SU-DHL-6 (cell line): ENCODE results near the gene SEC11C.

Experiments used
- H2AFZ ChIP-seq: fragments of 200-600 bp; sonication (generic); 2 replicates; pipeline ENCODE4 v1.6.1; 2014; ENCODE audit warnings: low read depth, mild to moderate bottlenecking, moderate library complexity, mixed read lengths, antibody characterized with exemption, low read length; ENCODE audit not compliant: severe bottlenecking
- H3F3A ChIP-seq: fragments of 200-600 bp; shearing (Covaris generic); 2 replicates; pipeline ENCODE4 v1.6.0; 2016; ENCODE audit warnings: antibody characterized with exemption, mild to moderate bottlenecking; ENCODE audit not compliant: insufficient read depth
- H3K27ac ChIP-seq: fragments of 200-600 bp; sonication (generic); 2 replicates; pipeline ENCODE4 v1.5.1; 2016; ENCODE audit warnings: low read depth, mild to moderate bottlenecking, low read length, moderate library complexity, mixed read lengths
- H3K27me3 ChIP-seq: fragments of 200-600 bp; sonication (generic), shearing (Covaris generic); 2 replicates; pipeline ENCODE4 v1.6.0; 2014; ENCODE audit warnings: mild to moderate bottlenecking, low read length
- H3K36me3 ChIP-seq: fragments of 200-600 bp; sonication (generic); 2 replicates; pipeline ENCODE4 v1.6.1; 2014; ENCODE audit warnings: mild to moderate bottlenecking, low read length, mixed read lengths
- H3K4me2 ChIP-seq: fragments of 300-600, 200-600 bp; shearing (Covaris generic), sonication (generic); 2 replicates; pipeline ENCODE4 v1.6.0; 2014; ENCODE audit warnings: low read length, low read depth, mild to moderate bottlenecking; ENCODE audit not compliant: poor library complexity, severe bottlenecking
- H3K4me3 ChIP-seq: fragments of 200-600 bp; sonication (generic); 2 replicates; pipeline ENCODE4 v1.5.1; 2014; ENCODE audit warnings: antibody characterized with exemption, low read length, mild to moderate bottlenecking, mixed read lengths; ENCODE audit not compliant: insufficient read depth, poor library complexity, severe bottlenecking
- H3K79me2 ChIP-seq: fragments of 200-600 bp; sonication (generic); 2 replicates; pipeline ENCODE4 v1.6.1; 2014; ENCODE audit warnings: mild to moderate bottlenecking, low read length, moderate library complexity; ENCODE audit not compliant: insufficient read depth
- H3K9ac ChIP-seq: fragments of 200-600 bp; sonication (generic); 2 replicates; pipeline ENCODE4 v1.7.0; 2014; ENCODE audit warnings: mild to moderate bottlenecking, low read length
- H3K9me2 ChIP-seq: fragments of 200-600 bp; sonication (generic); replicated peaks from 2 replicates; pipeline ENCODE4 v1.6.1; 2014; ENCODE audit warnings: low read length; ENCODE audit not compliant: insufficient read depth
- H3K9me3 ChIP-seq: fragments of 200-600 bp; sonication (generic); 2 replicates; pipeline ENCODE4 v1.6.1; 2014; ENCODE audit warnings: low read length, mixed read lengths; ENCODE audit not compliant: insufficient read depth
- H4K20me1 ChIP-seq: fragments of 200-600 bp; sonication (generic); 2 replicates; pipeline ENCODE4 v1.6.1; 2014; ENCODE audit warnings: low read depth, mild to moderate bottlenecking, antibody characterized with exemption, low read length, moderate library complexity, mixed read lengths
- CTCF ChIP-seq: fragments of 200-600 bp; sonication (generic); IDR thresholded peaks from one replicate; pipeline ENCODE4 v1.5.1; 2017; ENCODE audit warnings: antibody characterized with exemption, mild to moderate bottlenecking, low read length, moderate library complexity; ENCODE audit not compliant: insufficient read depth, poor library complexity, severe bottlenecking
- EZH2phosphoT487 ChIP-seq: fragments of 200-600 bp; sonication (generic), shearing (Covaris generic); conservative IDR thresholded peaks from 2 replicates; pipeline ENCODE4 v1.6.1; 2018; ENCODE audit warnings: mild to moderate bottlenecking, antibody characterized with exemption, low read length, moderate library complexity, mixed read lengths

Gene SEC11C

DNA sequence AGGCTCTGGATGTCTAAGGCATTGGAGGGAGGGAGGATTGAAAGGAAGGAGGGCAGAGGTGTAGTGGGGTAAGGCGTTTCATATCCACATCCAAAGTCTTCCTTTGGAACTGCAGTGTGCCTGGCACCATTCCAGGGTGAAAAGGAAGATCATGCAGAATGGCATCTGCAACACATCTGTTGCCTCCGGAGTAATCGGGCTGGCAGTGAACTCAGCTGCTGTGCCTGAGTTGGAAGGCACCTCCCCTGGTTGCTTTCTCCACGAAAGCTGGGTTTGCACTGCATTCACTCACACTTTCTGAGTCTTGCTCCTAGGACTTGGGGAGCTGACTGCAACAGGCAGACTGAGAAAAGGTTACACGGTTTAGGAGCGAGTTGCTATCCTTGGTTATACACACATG lies 30.3 kb upstream of the SEC11C start:
- Histone ChIP-seq H3K36me3 (no peaks in the 10 kb centered on the region), H3F3A (no peaks in the 10 kb centered on the region), H2AFZ (no peak overlapping the region), H3K79me2 (no peaks in the 10 kb centered on the region), H3K27me3 (0 out of 2 replicates have a peak, but pooled peaks cover 3% of the 10 kb centered on the region), H3K9ac (no peak overlapping the region), H3K9me2 (no peaks in the 10 kb centered on the region), H3K9me3 (no peaks in the 10 kb centered on the region), H3K27ac (no peak overlapping the region), H3K4me2 (no peak overlapping the region), H3K4me3 (no peak overlapping the region), H4K20me1 (no peaks in the 10 kb centered on the region)
- TF ChIP-seq EZH2phosphoT487 (no peak), CTCF (no peak)

- H2AFZ ChIP-seq, result no peak overlapping the region
- 0 out of 2 replicates have a peak, but pooled peaks cover 3% of the 10 kb centered on the region for H3K27me3 ChIP-seq
- H3K36me3 ChIP-seq, result no peaks in the 10 kb centered on the region
- no peaks in the 10 kb centered on the region for H3F3A ChIP-seq
- H3K79me2 ChIP-seq, result no peaks in the 10 kb centered on the region
- TF ChIP-seq EZH2phosphoT487, result no peak
- no peak for TF ChIP-seq CTCF
- no peak overlapping the region for H3K9ac ChIP-seq
- H3K9me3 ChIP-seq, result no peaks in the 10 kb centered on the region
- no peak overlapping the region for H3K4me3 ChIP-seq
- H3K9me2 ChIP-seq, result no peaks in the 10 kb centered on the region
- H4K20me1 ChIP-seq, result no peaks in the 10 kb centered on the region
- no peak overlapping the region for H3K27ac ChIP-seq
- no peak overlapping the region for H3K4me2 ChIP-seq
Measured at GRCh38 chr18:59114160-59114559, 25.5 kb upstream of the SEC11C start.

GRCh38 chr18:59123588-59124369 lies 15.9 kb upstream of the SEC11C start:
- Histone ChIP-seq H3K9ac (no peak overlapping the region), H3K4me2 (no peak overlapping the region), H3K27ac (no peak overlapping the region), H3K27me3 (peaks cover 3% of the 10 kb centered on the region; the same call in 1 of the 2 replicates), H3K36me3 (no peaks in the 10 kb centered on the region), H3K9me2 (no peaks in the 10 kb centered on the region), H3K4me3 (no peak overlapping the region), H4K20me1 (no peaks in the 10 kb centered on the region), H3K9me3 (no peaks in the 10 kb centered on the region), H2AFZ (no peak overlapping the region), H3K79me2 (no peaks in the 10 kb centered on the region), H3F3A (no peaks in the 10 kb centered on the region)
- no peak for TF ChIP-seq CTCF
- TF ChIP-seq EZH2phosphoT487, result no peak
